OCI-LY7 (cell line): Measurements from ENCODE around the gene NTRK3. TPM values are rescaled to one million over a fixed set of nuclear protein-coding genes. Genes with fewer than 3 reads are reported as not detected.

Source experiments
- BruUV-seq: library from RNA; stranded (reverse); fragments of 400-500 nt; replicated peaks from 2 replicates; lab custom pipeline; 2021; lab: Mats Ljungman, UMichigan
- CTCF ChIA-PET: fragments of 300-600 bp; sonication (Branson Sonifier 250); formaldehyde crosslinking; loops from one replicate; lab custom pipeline; 2022; ENCODE audit warnings: antibody characterized with exemption; ENCODE audit not compliant: unreplicated experiment; lab: Charles Lee
- POLR2A ChIA-PET: fragments of 300-600 bp; sonication (Branson Sonifier 250); formaldehyde crosslinking; loops from one replicate; lab custom pipeline; 2022; ENCODE audit warnings: antibody characterized with exemption; lab: Charles Lee
- DNase-seq: peaks from one replicate; pipeline ENCODE4 v3.0.0-alpha.2; 2015; ENCODE audit warnings: low spot score
- H2AFZ ChIP-seq: fragments of 200-600 bp; sonication (generic), shearing (Covaris generic); 2 replicates; pipeline ENCODE4 v1.6.1; 2014; ENCODE audit warnings: mild to moderate bottlenecking, antibody characterized with exemption, low read length, moderate library complexity
- H3K27ac ChIP-seq: fragments of 200-600 bp; sonication (generic); 2 replicates; pipeline ENCODE4 v1.5.1; 2014; ENCODE audit warnings: mixed run types, low read depth, mild to moderate bottlenecking, moderate library complexity, low read length, inconsistent platforms; ENCODE audit not compliant: poor library complexity, severe bottlenecking
- H3K36me3 ChIP-seq: fragments of 200-600 bp; sonication (generic); 2 replicates; pipeline ENCODE4 v1.6.1; 2014; ENCODE audit warnings: mild to moderate bottlenecking, antibody characterized with exemption, low read length, moderate library complexity, mixed read lengths; ENCODE audit not compliant: insufficient read depth
- H3K4me1 ChIP-seq: fragments of 200-600 bp; sonication (generic); 2 replicates; pipeline ENCODE4 v1.5.1; 2014; ENCODE audit warnings: mild to moderate bottlenecking, low read length; ENCODE audit not compliant: insufficient read depth, poor library complexity, severe bottlenecking
- H3K4me2 ChIP-seq: fragments of 200-600 bp; sonication (generic); 2 replicates; pipeline ENCODE4 v1.6.1; 2014; ENCODE audit warnings: mild to moderate bottlenecking, low read length
- H3K4me3 ChIP-seq: fragments of 200-600 bp; sonication (generic); 2 replicates; pipeline ENCODE4 v1.5.1; 2014; ENCODE audit warnings: mild to moderate bottlenecking, low read depth, low read length; ENCODE audit not compliant: poor library complexity, severe bottlenecking
- H3K79me2 ChIP-seq: fragments of 200-600 bp; sonication (generic); 2 replicates; pipeline ENCODE4 v1.6.1; 2016; ENCODE audit warnings: low read depth, mild to moderate bottlenecking, low read length, moderate library complexity, mixed read lengths; ENCODE audit not compliant: insufficient read depth
- H3K9me2 ChIP-seq: fragments of 200-600 bp; sonication (generic); 2 replicates; pipeline ENCODE4 v1.6.1; 2016; ENCODE audit warnings: mild to moderate bottlenecking, low read length, mixed read lengths; ENCODE audit not compliant: insufficient read depth
- H3K9me3 ChIP-seq: fragments of 200-600 bp; sonication (generic); 2 replicates; pipeline ENCODE4 v1.6.1; 2014; ENCODE audit warnings: mild to moderate bottlenecking, mixed run types, low read length, mixed read lengths
- H4K20me1 ChIP-seq: fragments of 200-600 bp; sonication (generic); 2 replicates; pipeline ENCODE4 v1.6.1; 2014; ENCODE audit warnings: mild to moderate bottlenecking, antibody characterized with exemption, low read length, moderate library complexity, mixed read lengths; ENCODE audit not compliant: insufficient read depth
- EZH2phosphoT487 ChIP-seq: fragments of 200-600 bp; sonication (generic); IDR thresholded peaks from 2 replicates; pipeline ENCODE4 v1.6.1; 2018; ENCODE audit warnings: low read depth, borderline replicate concordance, mild to moderate bottlenecking, mixed run types, antibody characterized with exemption, low read length, moderate library complexity, mixed read lengths
- intact Hi-C: fragments of 100-400 bp; cut with micrococcal nuclease; formaldehyde crosslinking; loops from one replicate; pipeline ENCODE4 v1.10.0; 2022; ENCODE audit not compliant: unreplicated experiment
- total RNA-seq, 2 experiments: library from RNA; depleted of rRNA in 1 of 2; stranded (reverse); fragments of >200 nt in 1 of 2; shearing (Covaris generic) in 1 of 2; gene quantifications; 2 replicates each; pipeline ENCODE4 v1.2.3, GENCODE V29; 2014 to 2022
- TF ChIP-seq, protein P1 (sequence below): fragments of 200-600 bp; sonication (generic); conservative IDR thresholded peaks from 2 replicates; pipeline ENCODE4 v1.5.1; 2014; ENCODE audit warnings: mild to moderate bottlenecking, antibody characterized with exemption, low read length, moderate library complexity, mixed read lengths

The NTRK3 gene
- total RNA-seq, 2 experiments from 2014 or later: 0.50 to 2.5 TPM

DNA sequence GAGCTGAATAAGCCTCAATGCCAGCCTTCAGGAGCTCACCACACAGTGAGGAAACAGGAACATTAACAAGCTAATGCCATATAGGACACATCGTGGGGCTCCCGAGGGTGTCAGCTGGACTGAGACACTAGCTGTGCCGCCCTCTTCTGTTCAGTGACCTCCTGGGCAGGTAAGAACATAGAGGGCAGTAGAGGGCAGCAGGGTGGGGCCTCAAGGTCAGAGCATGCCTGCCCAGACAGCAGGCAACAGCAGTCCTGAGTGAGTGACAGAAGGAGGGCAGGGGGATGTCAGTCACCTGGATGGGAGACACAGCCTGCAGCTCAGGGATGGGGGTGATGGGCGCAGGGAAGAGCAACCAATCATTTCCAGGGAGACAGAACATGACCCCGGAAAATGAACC, 15.5 kb downstream of the NTRK3 start:
- DNase-seq: no peak
- Histone ChIP-seq H3K9me3 (no peaks in the 10 kb centered on the region), H3K79me2 (no peaks in the 10 kb centered on the region), H3K9me2 (no peaks in the 10 kb centered on the region), H4K20me1 (no peaks in the 10 kb centered on the region), H3K27ac (no peak overlapping the region), H3K36me3 (no peaks in the 10 kb centered on the region), H3K4me2 (no peak overlapping the region), H2AFZ (no peak overlapping the region), H3K4me1 (peaks cover 6% of the 10 kb centered on the region), H3K4me3 (no peak overlapping the region)
- TF ChIP-seq, protein P1, sequence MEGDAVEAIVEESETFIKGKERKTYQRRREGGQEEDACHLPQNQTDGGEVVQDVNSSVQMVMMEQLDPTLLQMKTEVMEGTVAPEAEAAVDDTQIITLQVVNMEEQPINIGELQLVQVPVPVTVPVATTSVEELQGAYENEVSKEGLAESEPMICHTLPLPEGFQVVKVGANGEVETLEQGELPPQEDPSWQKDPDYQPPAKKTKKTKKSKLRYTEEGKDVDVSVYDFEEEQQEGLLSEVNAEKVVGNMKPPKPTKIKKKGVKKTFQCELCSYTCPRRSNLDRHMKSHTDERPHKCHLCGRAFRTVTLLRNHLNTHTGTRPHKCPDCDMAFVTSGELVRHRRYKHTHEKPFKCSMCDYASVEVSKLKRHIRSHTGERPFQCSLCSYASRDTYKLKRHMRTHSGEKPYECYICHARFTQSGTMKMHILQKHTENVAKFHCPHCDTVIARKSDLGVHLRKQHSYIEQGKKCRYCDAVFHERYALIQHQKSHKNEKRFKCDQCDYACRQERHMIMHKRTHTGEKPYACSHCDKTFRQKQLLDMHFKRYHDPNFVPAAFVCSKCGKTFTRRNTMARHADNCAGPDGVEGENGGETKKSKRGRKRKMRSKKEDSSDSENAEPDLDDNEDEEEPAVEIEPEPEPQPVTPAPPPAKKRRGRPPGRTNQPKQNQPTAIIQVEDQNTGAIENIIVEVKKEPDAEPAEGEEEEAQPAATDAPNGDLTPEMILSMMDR: peak; percentile 36; the same call in 1 of the 2 replicates
- TF ChIP-seq EZH2phosphoT487: no peak
- ChIA-PET POLR2A (interaction anchor here (1.2 kb wide), 1 partner anchor 9 kb away, joined by 4 read pairs; no protein-coding TSS in a partner anchor), CTCF (interaction anchor here (0.5 to 0.8 kb wide), 2 partner anchors 25 to 209 kb away, joined by 3 to 4 read pairs; no protein-coding TSS in a partner anchor)
- intact Hi-C loops: loop anchor here (5.0 kb wide), 1 partner anchor 91 kb away; no protein-coding TSS in a partner anchor
- no TSS peak for BruUV-seq

DNA sequence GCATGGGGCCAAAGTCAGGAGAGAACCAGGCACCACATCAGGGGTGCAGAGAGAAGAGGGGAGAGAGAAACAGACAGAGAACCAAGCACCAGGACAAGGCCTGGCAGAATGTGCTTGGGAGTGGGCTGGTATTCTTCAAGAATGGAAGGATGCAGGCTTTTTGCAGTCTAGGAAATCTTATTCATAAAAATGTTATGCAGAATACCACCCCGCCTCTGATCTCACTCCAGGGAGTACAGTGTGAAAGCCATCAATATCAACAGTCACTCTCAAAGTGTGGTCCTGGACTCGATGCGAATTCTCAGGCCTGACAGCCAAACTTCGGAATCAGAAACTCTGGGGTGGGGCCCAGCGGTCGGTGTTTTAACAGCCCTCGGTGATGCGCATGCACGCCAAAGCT, 16.9 kb downstream of the NTRK3 start:
- H4K20me1 ChIP-seq: no peaks in the 10 kb centered on the region
- H3K79me2 ChIP-seq: no peaks in the 10 kb centered on the region
- intact Hi-C loops: no loop called here
- no peak overlapping the region for H3K27ac ChIP-seq
- TF ChIP-seq, protein P1: no peak
- no peak for TF ChIP-seq EZH2phosphoT487
- ChIA-PET POLR2A (no interaction called here), CTCF (no interaction called here)
- no peak overlapping the region for H2AFZ ChIP-seq
- no peaks in the 10 kb centered on the region for H3K9me3 ChIP-seq
- H3K4me2 ChIP-seq: no peak overlapping the region
- H3K36me3 ChIP-seq: no peaks in the 10 kb centered on the region
- no TSS peak for BruUV-seq
- DNase-seq: no peak
- no peaks in the 10 kb centered on the region for H3K9me2 ChIP-seq
- no peak overlapping the region for H3K4me3 ChIP-seq
- H3K4me1 ChIP-seq: no peaks in the 10 kb centered on the region

DNA sequence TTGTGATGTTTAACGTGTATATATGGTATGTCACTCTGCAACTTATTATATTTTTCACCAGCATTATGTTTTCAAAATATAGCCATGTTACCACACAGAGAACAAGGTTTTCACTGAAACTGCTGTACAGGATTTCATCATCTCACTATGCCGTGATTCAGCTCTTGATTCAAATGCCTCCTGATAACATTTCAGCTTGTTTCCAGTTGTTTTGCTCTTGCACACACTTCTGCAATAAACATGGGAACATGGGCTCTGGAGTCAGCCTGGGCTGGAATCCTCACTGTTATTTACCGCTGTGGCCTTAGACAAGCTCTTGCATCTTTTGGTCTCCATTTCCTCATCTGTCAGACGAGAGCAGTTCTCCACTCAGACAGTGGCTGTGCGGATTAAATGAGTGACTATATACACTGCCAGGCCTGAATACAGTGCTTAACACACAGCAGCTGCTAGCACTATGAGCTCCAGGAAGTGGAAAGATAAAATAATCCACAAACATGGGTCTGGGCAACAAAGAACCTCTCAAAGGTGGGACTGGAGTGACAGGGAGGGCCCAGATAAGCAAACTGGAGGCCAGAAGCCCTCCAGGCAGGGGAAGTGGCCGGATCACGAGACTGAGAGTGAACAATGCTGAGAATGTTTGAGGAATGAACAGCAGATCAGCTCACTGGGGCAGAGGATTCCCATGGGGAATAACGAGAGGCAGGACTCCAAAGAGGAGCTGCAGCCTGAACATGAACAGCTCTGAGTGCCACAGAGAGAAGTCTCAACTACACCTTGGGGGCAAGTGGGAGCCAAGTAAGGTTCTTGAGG, 17.7 kb downstream of the NTRK3 start:
- BruUV-seq: no TSS peak
- no peaks in the 10 kb centered on the region for H3K9me3 ChIP-seq
- no peak overlapping the region for H3K4me3 ChIP-seq
- no peaks in the 10 kb centered on the region for H3K4me1 ChIP-seq
- intact Hi-C loops: no loop called here
- no peaks in the 10 kb centered on the region for H4K20me1 ChIP-seq
- H3K4me2 ChIP-seq: no peak overlapping the region
- no peak for DNase-seq
- no peaks in the 10 kb centered on the region for H3K9me2 ChIP-seq
- H2AFZ ChIP-seq: no peak overlapping the region
- ChIA-PET CTCF (no interaction called here), POLR2A (no interaction called here)
- no peaks in the 10 kb centered on the region for H3K36me3 ChIP-seq
- H3K79me2 ChIP-seq: no peaks in the 10 kb centered on the region
- TF ChIP-seq, protein P1: no peak
- TF ChIP-seq EZH2phosphoT487: no peak
- no peak overlapping the region for H3K27ac ChIP-seq
